NOMO-1 treated with dmso at 0.1 percent for 144 hours (cell line): Measurements from ENCODE around the gene ATXN1.
"Not testable (repeated sequence)": the region's sequence is repeated elsewhere in the genome, so short reads cannot be mapped to it uniquely, and the experiment has no call there.

Experiments
- DNase-seq: peaks from one replicate; lab custom pipeline; 2025; ENCODE audit not compliant: unreplicated experiment; lab: John Stamatoyannopoulos, UW

The ATXN1 gene

DNA sequence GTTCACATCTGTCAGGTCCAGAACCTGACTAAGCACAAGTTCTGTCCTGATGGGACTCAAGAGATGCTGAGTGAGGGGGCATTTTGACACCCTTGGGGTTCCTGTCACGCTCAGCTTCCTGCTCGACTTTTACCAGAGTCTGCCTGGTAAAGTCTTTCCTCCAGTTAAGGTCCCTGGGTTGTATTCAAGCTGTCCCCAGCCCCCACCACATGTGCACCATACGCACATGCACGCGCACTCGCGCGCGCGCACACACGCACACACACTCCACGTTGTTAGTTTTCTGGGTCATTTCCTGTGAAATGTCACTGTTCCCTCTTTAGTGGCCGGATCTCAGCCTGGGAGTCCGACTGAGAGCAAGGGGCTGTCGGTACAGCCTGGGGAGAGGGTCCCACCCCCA lies 356.8 kb downstream of the ATXN1 start:
- no peak for DNase-seq

- no peak for DNase-seq
Observed at GRCh38 chr6:16403831-16404230, 357.4 kb downstream of the ATXN1 start.

- DNase-seq: no peak
Observed at GRCh38 chr6:16402581-16402900, 358.7 kb downstream of the ATXN1 start.

DNA sequence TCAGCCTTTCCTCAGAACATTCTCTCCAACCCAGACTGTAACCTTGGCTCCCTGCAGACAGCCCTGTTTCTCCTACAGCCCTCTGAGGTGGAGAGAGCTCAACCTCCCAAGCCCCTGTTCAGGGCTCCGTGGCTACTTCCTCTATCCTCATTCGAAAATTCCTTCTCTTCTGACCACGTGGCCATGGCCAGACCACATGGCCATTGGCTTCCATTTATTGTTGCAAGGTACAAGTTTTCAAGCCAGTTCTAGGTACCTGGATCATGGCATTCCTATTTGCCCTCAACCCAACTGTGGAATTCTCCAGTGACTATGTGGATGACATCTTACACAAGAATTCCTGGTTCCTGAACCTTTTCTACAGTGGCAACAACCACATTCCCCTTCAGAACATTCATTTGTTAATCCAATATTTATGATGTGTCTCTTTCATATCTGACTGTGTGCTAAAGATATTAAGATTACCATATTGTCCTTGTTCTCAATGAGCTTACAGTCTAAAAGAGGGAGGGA lies 361.0 kb downstream of the ATXN1 start:
- no peak for DNase-seq

DNA sequence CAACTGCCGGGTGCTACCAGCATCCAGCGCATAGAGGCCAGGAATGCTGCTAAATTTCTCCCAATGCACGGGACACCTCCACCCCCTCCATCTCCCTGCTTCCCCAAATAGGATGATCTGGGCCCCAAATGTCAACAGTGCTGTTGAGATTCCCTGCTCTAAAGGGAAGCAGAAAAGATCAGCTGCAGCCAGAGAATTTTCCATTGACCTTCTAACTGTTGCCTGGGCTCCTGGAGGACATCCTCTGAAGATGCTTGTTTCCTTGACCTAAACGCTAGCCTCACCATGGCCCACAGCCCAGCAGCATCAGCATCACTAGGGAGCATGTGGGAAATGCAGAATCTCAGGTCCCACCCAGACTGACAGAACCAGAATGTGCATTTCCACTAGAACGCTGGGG lies 361.6 kb downstream of the ATXN1 start:
- no peak for DNase-seq

GRCh38 chr6:16399158-16399557 lies 362.1 kb downstream of the ATXN1 start:
- DNase-seq: no peak

- no peak for DNase-seq
Observed at GRCh38 chr6:16398587-16398986, 362.7 kb downstream of the ATXN1 start.

- DNase-seq: no peak
Observed at GRCh38 chr6:16397623-16398022, 363.6 kb downstream of the ATXN1 start.

DNA sequence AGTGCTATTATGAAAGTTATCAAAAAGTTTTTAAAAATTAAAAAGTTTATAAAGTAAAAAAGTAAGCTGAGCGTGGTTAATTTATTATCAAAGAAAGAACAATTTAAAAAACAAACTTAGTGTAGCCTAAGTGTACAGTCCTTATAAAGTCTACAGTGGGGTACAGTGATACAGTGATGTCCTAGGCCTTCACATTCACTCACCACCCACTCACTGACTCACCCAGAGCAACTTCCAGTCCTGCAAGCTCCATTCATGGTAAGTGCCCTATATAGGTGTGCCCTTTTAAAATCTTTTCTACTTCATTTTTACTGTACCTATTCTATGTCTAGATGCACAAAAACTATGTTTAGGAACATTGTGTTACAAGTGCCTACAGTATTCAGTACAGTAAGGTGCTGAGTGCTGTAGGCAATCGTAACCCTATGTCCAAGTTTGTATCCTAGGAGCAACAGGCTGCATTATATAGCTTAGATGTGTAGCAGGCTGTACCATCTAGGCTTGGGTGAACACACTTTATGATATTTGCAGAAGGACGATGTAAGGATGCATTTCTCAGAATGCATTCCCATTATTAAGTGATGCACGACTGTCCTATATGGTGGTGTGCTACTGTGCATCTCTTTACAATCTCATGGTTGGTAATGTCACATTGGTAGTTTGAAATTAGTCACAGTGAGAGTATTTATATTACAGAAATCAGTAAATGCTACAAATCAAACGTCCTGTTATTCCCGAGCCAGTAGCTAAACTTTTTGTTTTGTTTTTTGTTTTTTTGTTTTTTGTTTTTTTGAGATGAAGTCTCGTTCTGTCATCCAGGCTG lies 364.6 kb downstream of the ATXN1 start:
- no peak for DNase-seq

- no peak for DNase-seq
Observed at GRCh38 chr6:16394632-16395031, 366.6 kb downstream of the ATXN1 start.

GRCh38 chr6:16393326-16393725 lies 367.9 kb downstream of the ATXN1 start:
- no peak for DNase-seq

DNA sequence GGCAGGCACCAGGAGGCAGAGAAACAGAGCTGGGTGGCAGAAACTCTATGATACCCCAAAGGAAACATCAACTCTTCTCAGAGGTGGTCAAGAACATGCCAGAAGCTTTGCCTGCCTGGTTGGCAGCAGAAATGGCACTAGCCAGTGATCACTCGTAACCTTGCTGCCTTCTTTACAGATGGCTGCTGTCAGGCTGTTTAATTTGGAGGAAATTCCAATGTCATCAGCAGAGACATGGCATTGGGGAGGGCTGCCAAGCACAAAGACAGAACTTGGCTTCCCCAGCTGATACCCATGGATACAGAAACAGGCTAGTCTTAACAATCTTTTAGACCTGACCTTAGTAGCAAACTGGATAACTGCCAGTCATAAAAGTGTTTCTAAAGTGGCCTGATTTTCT lies 369.2 kb downstream of the ATXN1 start:
- DNase-seq: no peak

DNA sequence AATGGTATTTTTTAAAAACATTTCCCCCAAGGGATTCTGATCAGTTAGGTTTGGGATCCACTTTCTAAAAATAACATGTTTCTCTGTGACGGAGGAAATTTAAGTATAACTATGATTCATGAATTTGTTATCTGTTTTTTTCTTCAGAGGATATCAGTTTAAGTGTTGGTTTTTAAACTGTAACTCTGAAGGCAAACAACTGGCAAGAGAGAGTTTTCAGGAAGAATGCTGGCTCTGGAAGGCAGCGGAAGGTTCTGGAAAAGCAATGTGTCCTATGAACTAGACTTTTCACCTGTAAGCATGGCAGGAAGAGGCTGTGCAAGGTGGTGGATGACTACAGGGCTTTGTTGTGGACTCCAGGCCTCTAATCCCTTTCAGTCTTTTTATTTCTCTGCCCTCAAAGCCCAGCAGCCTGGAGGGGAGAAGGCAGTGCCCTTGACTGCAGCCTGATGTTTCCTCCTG lies 369.8 kb downstream of the ATXN1 start:
- DNase-seq: no peak

GRCh38 chr6:16390909-16391450 lies 370.3 kb downstream of the ATXN1 start:
- DNase-seq: not testable (repeated sequence)

DNA sequence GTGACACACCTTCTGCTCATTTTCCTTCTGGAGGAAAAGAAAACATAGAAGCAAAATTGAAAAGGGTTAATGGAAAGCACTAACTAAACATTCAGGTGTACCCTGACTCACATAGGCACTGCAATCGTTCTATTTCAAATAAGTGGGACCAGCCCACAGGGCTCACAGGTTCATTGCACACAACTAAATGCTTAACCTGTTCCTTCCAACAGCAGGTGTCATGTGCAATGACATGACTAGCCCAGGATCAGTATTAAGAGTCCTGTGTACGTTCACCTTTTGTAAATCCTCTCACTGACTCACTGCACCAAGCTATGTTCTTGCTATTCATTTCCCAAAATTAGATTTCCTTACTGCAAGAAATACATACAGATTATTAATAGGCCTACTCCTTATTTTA lies 371.6 kb downstream of the ATXN1 start:
- DNase-seq: no peak

GRCh38 chr6:16388488-16388887 lies 372.8 kb downstream of the ATXN1 start:
- DNase-seq: no peak

DNA sequence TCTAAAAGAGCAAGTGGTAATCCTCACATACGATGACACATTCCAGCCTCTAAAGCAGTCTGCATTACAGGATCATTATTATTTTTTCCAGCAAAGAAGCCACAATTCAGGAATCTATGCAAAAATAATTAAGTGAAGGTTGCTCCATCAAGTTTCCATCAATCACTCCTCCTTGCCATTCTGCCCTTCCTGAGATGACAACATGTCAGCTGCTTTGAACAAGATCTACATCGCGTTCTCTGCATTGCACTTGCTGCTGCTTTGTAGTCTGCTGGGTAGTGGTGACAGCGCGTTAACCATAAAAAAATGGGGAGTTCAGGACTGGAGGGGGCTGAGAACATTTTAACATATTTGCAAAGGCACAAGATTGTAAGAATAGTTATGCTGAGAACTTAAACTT lies 375.2 kb downstream of the ATXN1 start:
- no peak for DNase-seq

DNA sequence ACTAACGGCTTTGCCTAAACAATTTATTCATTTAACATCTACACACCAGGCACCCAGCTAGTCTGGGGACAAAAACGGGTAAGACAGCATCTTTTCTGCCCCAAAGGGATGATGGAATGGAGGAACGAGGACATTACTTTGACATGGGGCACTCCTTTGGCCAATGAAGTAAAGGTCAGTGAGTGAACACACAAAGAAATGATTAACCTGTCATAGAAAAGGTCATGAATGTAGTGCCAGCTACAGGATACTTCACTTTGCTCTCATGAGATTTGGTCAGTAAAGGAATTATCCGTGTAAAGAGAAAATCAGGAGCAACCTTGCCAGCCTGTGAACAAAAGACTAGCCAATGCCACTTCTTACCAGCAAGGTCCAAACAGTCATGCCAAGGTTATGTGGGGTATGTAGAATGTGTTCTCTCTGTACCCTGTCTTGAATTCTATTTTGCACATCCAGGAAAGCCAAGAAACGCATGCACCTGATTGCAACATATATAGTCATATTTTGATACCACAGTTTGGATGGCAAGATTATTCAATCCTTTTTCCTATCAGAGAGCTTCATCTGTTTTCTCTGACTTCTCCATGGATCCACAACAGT lies 377.6 kb downstream of the ATXN1 start:
- no peak for DNase-seq

DNA sequence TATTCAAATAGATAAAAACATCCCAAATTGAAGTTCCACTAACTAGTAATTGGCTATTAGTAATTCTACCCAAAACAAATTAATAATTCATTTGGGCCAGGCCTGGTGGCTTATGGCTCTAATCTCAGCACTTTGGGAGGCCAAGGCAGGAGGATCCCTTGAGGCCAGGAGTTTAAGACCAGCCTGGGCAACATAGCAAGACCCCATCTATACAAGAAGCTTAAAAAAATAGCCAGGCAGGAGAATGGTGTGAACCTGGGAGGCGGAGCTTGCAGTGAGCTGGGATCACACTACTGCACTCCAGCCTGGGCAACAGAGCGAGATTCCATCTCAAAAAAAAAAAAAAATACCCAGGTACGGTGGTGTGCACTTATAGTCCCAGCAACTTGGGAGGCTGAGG lies 379.3 kb downstream of the ATXN1 start:
- not testable (repeated sequence) for DNase-seq

DNA sequence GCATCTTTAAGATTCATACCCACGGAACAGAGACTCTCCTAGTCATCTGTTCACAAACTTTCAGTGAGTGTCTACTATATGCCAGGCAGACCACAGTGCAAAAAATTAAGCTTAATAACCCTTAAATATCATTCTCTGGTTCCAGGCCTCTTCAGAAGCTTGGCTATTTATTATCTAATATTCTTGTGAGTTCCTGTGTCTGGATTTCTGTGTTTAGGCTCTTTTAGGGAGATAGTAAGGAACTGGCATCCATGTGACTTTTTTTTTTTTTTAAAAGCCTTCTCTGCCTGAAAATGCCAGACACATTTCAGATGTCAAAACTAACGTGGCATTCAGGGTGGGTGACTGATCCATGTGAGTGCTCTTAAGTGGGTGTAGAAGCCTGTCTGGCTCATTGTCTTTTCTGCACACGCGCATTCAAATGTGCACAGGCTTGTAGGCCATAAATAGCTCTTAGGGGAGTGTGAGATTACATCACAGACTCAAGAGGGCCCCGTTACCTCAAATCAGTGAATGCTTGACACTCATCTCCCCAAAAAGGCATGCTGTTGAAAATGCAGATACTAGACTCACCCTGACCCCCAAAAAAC lies 380.9 kb downstream of the ATXN1 start:
- no peak for DNase-seq

DNA sequence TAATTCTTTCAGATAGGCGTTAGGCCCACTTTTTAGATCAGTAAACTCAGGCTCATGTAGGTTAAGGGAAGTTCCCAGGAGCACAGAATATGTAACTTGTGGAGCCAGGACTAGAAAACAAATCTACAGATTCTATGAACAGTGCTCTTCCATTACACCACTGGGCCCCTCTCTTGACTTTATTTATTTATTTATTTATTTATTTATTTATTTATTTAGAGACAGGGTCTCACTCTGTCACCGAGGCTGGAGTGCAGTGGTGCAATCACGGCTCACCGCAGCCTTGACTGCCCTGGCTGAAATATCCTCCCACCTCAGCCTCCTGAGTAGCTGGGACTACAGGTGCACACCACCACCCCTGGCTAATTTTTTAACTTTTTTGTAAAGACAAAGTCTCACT lies 382.9 kb downstream of the ATXN1 start:
- DNase-seq: not testable (repeated sequence)

- DNase-seq: no peak
Observed at GRCh38 chr6:16377470-16377869, 383.8 kb downstream of the ATXN1 start.
